HG03159 (cell line): ENCODE measurements around the gene ZNF331.

Experiments used
- ATAC-seq: cut with Tn5 transposase; IDR thresholded peaks from one replicate; pipeline ENCODE4 v1.9.1; 2021; ENCODE audit warnings: mild to moderate bottlenecking, moderate library complexity; ENCODE audit not compliant: unreplicated experiment

ZNF331 gene

DNA sequence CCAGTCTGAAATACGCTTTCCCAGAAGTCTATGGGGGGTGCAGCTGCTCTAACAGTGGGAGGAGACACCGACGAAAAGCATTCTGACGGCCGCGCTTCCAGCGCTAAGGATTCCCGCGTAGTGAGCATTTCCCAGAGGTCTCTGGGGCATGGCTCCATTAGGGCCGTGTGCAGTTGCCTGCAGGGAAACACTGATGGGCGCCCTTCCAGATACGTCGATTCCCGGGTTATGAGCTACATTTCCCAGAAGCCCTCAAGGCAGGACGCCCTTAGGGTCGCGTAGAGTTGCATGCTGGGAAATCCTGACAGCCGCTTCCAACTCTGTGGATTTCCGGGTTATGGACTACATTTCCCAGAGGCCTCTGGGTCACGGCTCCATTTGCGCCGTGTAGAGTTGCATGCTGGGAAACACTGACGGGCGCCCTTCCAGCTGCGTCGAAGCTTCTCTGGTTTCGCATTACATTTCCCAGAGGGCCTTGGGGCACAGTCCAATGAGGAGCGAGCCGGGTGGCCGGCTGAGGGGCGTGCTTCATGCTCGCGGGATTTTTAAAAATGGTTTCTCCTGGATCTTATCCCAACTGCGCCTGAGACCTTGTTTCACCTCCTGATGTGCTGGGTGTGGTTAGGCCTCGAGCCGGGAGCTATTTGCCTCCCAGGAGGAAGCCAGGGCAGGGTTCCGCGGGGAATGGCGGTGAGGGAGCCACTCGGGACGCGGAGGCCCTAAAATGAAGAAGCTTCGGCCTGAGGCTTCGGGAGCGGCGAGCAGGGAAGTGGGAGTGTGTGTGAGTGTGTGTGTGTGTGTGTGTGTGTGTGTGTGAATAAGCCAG, 17.2 kb upstream of the ZNF331 start:
- peak; percentile 95 for ATAC-seq

DNA sequence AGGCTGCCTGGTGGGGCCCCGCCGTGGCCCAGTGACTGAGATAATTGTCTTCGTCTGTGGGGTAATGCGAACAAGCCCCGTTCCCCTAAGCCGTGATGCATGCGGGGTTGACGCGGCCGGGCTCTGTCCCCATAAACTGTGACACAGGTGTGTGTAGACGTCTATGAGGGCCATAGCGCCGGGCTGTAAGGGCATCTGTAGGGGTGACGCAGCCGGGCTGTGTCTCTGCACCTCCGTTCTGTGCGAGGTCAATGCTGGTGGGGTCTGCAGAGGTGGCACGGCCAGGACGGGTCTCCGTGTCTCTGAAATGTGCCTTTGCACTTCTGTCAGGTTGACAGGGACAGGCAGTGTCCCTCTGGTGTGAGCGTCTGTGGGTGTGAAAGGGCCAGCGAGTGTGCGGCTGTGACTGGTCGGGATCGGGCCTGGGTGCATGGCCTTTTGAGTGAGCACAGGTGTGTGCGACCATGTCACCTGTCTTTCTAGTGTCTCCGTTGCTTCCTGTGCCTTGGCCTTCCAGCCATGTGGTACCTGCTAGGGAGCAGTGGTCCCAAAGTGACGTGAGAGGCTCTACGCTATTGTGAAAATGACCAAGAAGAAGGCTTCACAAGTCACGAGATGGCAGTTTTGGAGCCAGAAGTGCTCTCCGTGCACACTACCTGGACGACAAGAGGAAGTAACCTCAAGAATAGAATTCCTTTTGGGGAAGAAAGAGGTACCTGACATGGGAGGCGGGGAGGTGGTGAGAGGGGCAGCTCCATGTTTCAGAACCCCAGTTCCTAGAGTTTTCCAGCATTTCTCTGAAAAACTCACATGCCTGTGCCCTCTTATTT, 16.4 kb upstream of the ZNF331 start:
- ATAC-seq, result no peak

DNA sequence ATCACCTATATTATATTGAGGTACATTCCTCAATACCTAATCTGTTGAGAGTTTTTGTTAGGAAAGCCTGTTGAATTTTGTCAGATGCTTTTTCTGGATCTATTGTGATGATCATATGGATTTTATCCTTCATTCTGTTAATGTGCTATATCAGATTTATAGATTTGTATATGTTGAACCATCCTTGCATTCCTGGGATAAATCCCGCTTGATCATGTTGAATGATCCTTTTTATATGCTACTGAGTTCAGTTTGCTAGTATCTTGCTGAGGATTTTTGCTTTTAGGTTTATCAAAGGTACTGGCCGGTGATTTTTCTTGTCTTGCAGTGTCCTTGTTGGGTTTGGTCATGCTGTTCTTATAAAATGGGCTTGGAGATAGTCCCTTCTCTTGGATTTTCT, 12.0 kb upstream of the ZNF331 start:
- no peak for ATAC-seq

DNA sequence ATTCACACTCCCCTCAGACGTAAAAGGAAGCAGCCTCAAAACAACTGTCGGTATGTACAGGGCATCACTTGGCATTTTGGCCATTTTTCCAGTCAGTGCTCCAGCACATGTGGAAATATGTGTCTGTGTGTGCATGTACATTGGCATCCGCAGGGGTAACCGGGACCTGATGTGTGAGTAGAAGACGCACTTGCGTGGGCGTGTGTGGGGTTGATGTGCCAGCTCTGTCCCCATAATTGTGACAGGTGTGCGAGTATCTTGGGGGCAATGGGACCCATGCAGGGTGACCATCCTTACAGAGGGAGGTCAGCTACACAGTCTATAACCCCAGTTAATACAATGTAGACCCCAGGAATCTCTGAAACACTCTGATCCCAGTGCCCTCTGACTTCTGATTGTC, 7.3 kb upstream of the ZNF331 start:
- ATAC-seq, result no peak

DNA sequence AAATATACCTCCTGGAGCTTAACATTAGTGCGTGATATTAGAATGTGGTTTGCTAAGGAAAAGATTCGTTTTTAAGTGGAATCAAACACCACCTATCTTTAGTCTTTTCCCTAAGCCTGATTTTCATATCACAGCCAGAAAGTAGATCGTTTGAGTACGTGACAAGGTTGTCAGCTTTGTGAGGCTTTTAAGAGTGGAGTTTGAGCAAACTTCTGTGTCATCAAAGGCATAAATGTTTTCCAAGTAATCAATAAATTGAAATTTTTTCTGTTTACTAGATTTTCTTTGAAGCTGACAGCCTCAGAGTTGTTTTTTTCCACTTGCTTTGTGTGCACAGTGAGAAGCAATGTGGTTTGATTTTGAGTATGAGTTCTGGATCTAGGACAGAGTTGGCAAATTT, 6.5 kb upstream of the ZNF331 start:
- ATAC-seq, result no peak

DNA sequence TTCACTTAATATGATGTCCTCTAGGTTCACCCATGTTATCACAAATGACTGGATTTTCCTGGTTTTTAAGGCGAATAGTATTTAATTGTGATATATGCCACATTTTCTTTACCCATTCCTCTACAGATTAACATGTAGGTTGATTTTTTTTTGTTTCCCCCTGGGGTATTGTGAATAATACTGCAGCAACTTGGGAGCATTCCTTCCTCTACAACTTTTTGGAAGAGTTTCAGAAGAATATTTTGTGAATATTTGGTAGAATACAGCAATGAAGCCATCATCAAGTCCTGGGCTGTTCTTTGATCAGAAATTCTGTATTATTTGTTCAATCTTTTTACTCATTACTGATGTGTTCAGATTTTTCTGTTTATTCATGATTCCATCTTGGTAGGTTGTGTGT, 5.6 kb upstream of the ZNF331 start:
- no peak for ATAC-seq

DNA sequence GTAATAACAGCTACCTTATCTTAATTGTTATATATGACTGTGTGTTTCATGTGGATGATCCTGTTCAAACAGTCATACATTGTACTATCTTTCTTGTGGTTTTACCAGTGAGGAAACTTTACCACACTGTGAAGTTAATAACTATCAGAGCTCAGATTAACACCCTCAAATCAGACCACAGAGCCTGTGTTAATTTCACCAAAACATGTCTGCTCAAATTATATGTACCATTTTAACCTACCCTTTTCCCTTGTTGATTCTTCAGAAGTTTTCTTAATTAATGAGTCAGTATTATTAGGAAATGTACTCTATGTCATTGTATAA, 1.8 kb upstream of the ZNF331 start:
- ATAC-seq, result no peak

DNA sequence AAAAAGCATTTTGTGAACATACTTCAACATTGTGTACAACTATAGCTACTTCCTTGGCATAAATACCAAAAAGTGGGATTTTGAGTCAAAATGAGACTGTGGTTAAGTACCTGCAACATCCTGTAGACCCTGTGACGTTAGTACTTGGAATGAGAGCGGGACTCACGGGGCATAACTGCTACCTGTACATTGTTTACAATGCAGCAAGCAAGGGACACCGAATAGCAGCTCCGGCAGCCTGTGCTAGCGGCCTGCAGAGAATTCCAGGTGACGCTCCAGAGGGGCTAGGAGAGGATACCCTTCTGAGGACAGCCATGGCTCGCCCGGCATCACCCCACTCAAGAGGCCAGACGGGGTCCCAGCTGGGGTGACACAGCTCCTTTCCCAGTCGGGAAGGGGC, 824 bp upstream of the ZNF331 start:
- ATAC-seq, result no peak

DNA sequence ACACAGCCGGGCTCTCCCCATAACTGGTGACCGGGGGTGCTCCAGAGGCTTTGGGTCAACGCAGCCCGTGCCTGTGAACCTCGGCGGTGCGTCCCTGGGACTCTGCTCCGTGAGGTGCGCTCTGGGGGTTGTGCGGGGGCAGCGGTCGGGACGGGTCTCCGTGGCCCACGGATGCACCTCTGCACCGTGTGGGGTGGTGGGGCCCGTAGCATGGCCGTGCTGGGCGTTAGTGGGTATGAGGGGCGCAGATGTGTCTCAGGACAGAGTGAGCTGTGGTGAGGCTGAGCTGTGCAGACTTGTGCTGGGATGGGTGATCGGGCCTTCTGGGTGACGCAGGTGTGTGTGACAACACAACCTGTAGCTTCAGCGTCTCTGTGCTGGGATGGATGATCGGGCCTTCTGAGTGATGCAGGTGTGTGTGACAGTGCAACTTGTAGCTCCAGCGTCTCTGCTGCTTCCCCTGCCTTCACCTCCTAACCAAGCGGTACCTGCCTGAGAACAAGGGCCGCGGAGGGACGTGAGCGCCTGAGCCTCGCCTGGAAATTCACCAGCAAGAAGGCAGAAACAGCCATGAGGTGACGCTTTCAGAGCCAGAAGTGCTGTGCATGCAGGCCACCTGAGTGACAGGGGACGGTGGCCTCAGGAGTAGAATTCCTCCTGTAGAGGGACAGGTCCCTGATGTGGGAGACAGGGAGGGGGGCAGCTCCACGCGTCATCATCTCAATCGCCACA, 599 bp downstream of the ZNF331 start:
- peak; percentile 29 for ATAC-seq

DNA sequence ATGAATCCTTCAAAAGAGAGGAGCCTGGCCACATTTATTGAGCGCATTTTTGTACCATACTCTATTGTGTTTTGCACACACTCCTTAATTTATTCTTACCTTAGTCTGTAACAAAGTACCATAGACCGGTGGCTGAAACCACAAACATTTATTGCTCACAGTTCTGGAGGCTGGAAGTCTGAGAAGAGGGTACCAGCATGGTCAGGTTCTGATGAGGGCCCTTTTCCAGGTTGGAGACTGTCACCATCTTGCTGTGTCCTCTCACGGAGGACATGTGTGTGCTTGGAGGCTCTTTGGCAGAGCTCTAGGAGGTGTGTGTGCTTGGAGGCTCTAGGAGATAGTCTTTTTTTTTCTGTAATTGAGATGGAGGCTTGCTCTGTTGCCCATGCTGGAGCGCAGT, 2.1 kb downstream of the ZNF331 start:
- no peak for ATAC-seq

DNA sequence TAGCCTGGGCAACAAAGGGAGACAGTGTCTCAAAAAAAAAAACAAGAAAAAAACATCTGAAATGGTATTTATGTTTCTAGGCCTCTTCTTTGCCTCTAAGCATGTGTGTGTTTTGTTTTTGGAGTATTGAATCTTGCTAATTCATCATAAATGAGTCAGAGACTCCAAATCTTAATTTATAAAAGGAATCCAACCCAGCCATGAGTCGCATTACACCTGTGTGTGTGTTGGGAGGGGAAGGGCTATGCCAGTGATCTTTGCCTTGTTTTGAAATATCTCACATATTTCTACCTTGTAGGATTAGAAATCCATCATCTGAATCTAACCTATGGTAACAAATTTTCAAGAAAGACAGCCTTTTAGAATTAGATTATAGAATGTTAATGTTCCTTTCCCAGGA, 4.0 kb downstream of the ZNF331 start:
- ATAC-seq, result no peak

DNA sequence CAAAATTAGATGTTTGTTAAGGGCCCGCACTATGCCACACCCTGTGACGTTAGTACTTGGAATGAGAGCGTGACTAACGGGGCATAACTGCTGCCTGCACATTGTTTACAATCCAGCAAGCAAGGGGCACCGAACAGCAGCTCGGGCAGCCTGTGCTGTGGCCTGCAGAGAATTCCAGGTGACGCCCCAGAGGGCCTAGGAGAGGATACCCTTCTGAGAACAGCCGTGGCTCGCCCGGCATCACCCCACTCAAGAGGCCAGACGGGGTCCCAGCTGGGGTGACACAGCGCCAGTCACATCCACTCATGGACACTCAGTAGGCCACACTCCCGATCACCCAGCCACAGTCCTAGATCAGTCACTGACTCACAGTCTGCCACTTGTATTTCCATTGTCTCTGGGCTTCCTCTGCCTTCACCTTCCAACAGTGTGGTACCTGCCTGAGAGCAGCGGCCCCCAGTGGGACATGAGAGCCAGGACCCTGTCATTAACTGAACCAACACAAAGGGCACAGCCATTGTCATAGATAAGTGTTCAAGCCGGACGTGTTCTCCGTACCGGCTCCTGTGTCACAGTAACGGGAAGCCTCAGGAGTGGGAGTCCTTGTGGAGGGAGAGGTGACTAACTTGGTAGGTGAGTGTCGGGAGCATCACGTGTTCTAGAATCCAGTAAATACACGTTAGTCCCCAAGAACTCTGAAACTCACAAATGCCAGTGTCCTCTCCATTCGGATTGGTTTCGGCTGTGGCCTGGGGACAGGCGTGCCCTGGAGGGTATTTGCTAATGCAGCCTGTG, 7.5 kb downstream of the ZNF331 start:
- no peak for ATAC-seq

DNA sequence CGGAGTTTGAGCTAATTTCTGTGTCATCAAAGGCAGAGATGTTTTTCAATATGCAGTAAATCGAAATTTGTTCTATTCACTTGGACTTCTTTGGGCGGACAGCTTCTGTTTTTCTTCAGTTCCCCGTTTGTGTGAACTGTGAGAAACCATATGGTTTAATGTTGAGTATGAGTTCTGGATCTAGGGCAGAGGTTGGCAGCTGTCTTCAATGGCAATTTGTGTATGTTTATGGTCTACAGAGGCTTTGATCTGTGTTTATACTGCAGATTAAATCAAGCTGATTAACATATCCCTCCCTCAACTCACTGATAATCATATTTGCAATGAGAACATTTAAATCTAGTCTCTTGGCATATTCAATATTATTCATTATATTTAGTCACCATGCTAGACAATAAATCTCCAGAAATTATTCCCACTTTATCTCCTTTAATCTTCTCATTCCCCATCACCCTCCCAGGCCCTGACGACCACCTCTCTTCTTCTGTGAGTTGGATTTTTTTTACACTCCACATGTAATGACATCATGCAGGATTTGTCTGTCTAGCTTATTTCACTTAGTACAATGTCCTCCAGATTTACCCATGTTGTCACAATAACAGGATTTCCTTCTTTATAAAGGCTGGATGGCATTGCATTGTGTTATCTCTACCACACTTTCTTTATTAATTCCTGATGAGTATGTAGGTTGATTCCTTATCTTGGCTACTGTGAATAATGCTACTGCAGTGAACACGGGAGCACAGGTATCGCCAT, 9.0 kb downstream of the ZNF331 start:
- ATAC-seq, result no peak

DNA sequence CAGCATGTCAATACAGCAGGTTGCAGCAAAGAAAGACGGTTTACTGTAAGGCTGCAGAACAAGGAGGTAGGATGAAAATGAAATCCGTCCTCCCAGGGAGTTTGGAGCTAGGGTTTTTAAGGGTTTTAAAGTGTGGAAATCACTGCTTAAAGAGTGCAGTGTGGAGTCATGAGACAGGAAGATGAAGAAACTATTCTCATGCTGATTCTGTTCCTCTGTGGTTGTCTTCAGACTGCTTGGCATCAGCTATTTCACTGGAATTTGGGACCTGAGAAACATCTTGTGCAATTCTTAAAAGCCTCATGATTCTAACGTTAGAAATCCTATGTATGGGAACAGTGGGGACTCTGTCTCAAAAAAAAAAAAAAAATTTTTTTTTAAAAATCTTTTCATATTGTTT, 11.4 kb downstream of the ZNF331 start:
- ATAC-seq, result no peak

DNA sequence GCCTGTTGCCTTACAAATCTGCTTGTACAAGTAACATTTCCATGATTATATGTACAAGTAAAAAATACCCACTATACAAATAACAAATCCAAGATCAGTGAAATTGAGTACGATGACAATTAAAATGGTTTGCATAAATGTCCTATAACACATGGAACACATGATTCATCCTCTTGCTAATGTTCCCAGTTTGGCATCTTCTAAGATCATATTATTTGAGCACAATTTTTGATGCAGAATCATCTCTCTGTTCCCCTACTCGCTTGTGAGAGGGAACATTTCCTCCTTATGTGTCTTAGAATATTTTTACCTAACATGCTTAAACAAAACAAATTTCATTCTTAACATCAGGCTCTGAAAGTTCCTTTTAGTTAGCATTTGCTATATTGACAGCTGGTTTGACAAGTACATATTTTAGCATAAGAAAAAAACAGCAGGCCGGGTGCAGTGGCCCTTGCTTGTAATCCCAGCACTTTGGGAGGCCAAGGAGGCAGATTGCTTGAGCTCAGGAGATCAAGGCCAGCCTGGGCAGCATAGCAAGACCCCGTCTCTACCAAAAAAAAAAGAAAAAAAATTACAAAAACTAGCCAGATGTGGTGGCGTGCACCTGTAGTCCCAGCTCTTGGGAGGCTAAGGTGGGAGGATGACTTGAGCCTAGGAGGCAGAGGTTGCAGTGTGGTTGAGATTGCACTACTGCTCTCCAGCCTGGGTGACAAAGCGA, 14.2 kb downstream of the ZNF331 start:
- no peak for ATAC-seq

DNA sequence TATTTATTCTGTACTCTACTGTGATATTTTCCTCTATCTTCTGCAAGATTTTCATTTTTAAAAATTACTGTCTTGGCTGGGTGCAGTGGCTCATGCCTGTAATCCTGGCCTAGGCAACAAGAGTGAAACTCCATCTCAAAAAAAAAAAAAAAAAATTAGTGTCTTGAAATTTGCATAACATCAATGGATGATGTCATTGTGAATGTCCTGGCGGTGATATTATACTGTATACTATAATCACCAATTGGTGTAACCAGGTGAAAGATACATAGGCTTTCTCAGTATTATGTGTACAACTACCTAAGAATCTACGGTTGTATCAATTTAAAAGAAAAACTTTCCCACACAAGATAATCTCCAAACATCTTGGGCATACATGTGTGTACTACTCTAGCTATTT, 15.2 kb downstream of the ZNF331 start:
- no peak for ATAC-seq

DNA sequence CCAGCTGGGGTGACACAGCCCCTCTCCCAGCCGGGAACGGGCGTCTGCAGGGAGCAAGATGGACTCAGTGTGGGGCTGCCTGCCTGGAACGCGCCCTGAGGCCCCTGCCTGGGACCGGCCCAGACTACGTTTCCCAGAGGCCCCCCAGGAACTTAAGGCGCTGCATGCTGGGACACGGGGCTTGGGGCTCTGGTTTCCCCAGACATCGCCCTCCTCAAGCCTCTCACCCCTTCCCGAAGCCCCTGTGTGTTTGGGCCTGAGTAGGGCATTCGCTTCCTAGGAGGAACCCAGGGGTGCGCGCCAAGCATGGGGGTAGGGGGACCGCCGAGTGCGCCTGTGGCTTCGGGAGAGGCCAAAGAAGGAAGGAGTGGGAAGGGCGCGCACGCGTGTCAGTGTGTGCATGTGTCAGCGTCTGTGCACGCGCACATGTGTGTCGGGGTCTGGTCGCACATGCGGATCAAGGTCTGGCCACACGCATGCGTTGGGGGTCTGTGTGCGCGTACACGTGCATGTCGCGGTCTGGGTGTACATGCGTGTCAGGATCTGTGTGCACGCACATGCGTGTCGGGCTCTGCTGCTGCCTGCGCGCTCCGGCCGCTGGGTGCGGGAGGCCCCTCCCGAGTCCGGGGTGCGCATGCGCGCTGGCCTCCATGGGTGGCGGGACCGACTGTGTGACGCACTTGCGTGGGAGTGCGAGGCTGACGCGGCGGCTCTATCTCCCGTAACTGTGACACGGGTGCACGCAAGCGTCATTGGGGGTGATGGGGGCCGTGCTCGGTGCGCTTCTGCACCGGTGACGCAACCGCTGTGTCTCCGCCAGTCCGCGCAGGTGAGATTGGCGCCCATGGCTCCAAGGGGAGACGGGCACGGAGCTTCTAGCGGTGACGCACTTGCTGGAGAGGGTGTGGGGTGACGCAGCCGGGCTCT, 16.2 kb downstream of the ZNF331 start:
- ATAC-seq, result peak; percentile 71

DNA sequence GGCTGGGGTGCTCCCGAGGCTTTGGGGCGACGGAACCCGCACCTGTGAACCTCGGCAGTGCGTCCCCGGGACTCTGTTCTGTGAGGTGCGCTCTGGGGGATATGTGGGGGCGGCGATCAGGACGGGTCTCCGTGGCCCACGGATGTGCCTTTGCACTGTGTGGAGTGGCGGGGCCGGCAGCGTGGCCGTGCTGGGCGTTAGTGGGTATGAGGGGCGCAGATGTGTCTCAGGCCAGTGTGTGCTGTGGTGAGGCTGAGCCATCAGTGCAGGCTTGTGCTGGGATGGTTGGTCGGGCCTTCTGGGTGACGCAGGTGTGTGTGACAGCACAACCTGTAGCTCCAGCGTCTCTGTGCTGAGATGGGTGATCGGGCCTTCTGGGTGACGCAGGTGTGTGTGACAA, 16.9 kb downstream of the ZNF331 start:
- ATAC-seq, result no peak

DNA sequence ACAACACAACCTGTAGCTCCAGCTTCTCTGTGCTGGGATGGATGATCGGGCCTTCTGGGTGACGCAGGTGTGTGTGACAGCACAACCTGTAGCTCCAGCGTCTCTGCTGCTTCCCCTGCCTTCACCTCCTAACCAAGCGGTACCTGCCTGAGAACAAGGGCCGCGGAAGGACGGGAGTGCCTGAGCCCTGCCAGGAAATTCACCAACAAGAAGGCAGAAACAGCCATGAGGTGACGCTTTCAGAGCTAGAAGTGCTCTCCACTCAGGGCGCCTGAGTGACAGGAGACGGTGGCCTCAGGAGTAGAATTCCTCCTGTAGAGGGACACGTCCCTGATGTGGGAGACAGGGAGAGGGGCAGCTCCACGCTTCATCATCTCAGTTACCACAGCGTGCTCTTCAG, 17.4 kb downstream of the ZNF331 start:
- no peak for ATAC-seq
